ENCODE data around the gene GASK1A.
A peak's percentile ranks its signal among the peaks of the same experiment; 100 is the strongest.

GASK1A gene

DNA sequence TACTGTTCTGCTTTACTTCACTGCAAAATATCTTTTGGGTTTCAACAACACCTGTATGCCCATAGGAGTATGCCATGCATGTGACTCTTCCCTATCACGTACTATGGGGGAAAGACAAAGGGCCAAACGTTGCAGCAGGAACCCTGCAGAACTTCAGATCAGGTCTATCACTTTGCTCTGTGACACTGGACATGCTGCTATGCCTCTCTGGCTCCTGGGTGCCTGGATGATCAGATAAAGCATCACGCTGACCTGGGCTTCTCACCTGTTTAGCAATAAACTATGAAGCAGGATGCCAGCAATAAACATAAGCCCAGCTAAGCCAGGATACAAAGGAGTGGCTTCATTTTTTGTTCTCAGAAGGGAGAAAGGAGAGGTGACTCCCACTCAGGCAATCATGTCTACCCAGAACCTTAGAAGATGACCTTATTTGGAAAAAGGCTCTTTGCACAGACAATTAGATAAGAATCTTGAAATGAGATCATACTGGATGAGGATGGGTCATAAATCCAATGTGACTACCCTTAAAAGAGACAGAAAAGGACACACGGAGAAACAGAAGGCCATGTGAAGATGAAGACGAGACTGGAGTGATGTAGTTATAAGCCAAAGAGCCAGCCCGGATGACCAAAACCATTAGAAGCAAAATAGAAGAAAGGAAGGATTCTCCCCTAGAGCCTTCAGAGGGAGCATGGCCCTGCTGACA is 107.5 kb downstream of the GASK1A start:
- DNase-seq (no peak), ATAC-seq (replicated peaks) (no peak)
- H3K4me3 Mint-ChIP-seq, result no peak overlapping the region
- H3K27me3 Mint-ChIP-seq, result no peaks in the 10 kb centered on the region
- no peaks in the 10 kb centered on the region for H3K9me3 Mint-ChIP-seq
- peaks cover 0 to 8% of the 10 kb centered on the region in 2 donors for H3K4me1 Mint-ChIP-seq (ENCODE audit: low read depth in 2 of 2)
- no peaks in the 10 kb centered on the region for H3K36me3 Mint-ChIP-seq (ENCODE audit: insufficient read depth)
- no peak overlapping the region for H3K27ac Mint-ChIP-seq

DNA sequence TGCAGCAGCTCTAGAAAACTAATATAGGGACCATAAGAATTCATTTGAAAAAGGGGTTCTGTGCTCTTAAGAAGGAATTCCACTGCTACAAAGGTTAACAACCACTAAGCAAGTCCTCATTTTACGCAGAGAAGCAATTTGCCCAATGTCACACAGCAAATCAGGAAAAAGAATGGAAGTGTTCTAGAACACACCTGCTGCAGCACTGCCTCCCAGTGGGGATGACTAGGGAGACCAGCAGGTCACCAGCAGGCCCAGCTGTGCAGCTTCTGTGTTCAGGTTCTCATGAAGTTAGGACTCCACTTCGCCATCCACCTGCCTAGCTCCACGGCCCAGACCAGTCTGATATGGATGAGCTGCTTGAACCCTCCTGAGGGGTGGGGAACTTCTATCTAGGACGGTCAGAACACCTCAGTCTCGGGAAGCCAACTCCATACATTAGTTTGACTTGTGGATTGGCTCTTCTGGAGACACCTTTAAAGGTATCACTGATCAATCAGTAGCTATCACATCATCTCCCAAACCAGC is 108.2 kb downstream of the GASK1A start:
- DNase-seq, result no peak
- no peak for ATAC-seq (replicated peaks)
- no peak overlapping the region for H3K4me3 Mint-ChIP-seq
- no peaks in the 10 kb centered on the region for H3K27me3 Mint-ChIP-seq
- H3K36me3 Mint-ChIP-seq (ENCODE audit: insufficient read depth), result no peaks in the 10 kb centered on the region
- no peaks in the 10 kb centered on the region for H3K9me3 Mint-ChIP-seq
- H3K27ac Mint-ChIP-seq, result no peak overlapping the region
- peaks cover 0 to 8% of the 10 kb centered on the region in 2 donors for H3K4me1 Mint-ChIP-seq (ENCODE audit: low read depth in 2 of 2)

- no peaks in the 10 kb centered on the region for H3K36me3 Mint-ChIP-seq (ENCODE audit: insufficient read depth)
- H3K27ac Mint-ChIP-seq, result no peak overlapping the region
- no peaks in the 10 kb centered on the region for H3K9me3 Mint-ChIP-seq
- ATAC-seq (replicated peaks) (no peak), DNase-seq (no peak)
- H3K4me1 Mint-ChIP-seq (ENCODE audit: low read depth in 2 of 2), result peaks cover 5 to 9% of the 10 kb centered on the region in 2 donors
- H3K4me3 Mint-ChIP-seq, result no peak overlapping the region
- H3K27me3 Mint-ChIP-seq, result no peaks in the 10 kb centered on the region
These were observed 110.0 kb downstream of the GASK1A start for GRCh38 chr3:43089081-43089480.

DNA sequence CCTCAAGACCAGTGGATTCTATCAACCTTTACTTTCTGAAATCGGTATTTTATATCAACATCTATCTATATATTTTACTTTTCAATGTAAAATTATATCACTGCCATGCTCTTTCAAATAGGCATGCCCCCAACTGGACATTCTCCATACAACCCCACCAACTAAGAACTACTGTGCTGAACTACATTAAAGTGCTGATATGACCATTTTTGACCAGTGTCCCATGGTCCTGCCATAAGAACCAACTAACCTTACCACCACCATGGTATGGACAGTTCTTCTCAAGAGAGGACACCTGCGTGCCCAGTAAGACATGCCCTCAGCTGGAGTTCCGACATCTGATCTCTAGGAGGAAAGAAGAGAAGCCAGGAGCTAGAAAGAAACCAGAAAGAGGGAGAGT is 111.1 kb downstream of the GASK1A start:
- Mint-ChIP-seq H3K27me3 (no peaks in the 10 kb centered on the region), H3K27ac (no peak overlapping the region), H3K36me3 (ENCODE audit: insufficient read depth) (peaks cover 2% of the 10 kb centered on the region), H3K4me1 (ENCODE audit: low read depth in 2 of 2) (peaks cover 10 to 12% of the 10 kb centered on the region in 2 donors), H3K9me3 (no peaks in the 10 kb centered on the region), H3K4me3 (no peak overlapping the region)
- ATAC-seq (replicated peaks), result no peak
- no peak for DNase-seq

- Mint-ChIP-seq H3K9me3 (no peaks in the 10 kb centered on the region), H3K4me1 (ENCODE audit: low read depth in 2 of 2) (peaks cover 15 to 17% of the 10 kb centered on the region in 2 donors), H3K27ac (no peak overlapping the region), H3K4me3 (no peak overlapping the region), H3K27me3 (no peaks in the 10 kb centered on the region), H3K36me3 (ENCODE audit: insufficient read depth) (peaks cover 2% of the 10 kb centered on the region)
- ATAC-seq (replicated peaks), result no peak
- DNase-seq, result no peak
These were observed 112.4 kb downstream of the GASK1A start for GRCh38 chr3:43091481-43091880.

GRCh38 chr3:43093006-43093405 is 113.9 kb downstream of the GASK1A start:
- Mint-ChIP-seq H3K4me3 (no peak overlapping the region), H3K27me3 (no peaks in the 10 kb centered on the region), H3K27ac (no peak overlapping the region), H3K9me3 (no peaks in the 10 kb centered on the region), H3K4me1 (ENCODE audit: low read depth in 2 of 2) (peaks cover 15 to 17% of the 10 kb centered on the region in 2 donors), H3K36me3 (ENCODE audit: insufficient read depth) (peaks cover 2% of the 10 kb centered on the region)
- no peak for ATAC-seq (replicated peaks)
- no peak for DNase-seq

GRCh38 chr3:43093974-43094373 is 114.9 kb downstream of the GASK1A start:
- H3K4me1 Mint-ChIP-seq (ENCODE audit: low read depth in 2 of 2), result peaks cover 15 to 17% of the 10 kb centered on the region in 2 donors
- ATAC-seq (replicated peaks) (no peak), DNase-seq (no peak)
- H3K27me3 Mint-ChIP-seq, result no peaks in the 10 kb centered on the region
- peak overlapping the region in 1 of 2 donors; percentile 44 for H3K27ac Mint-ChIP-seq
- no peaks in the 10 kb centered on the region for H3K9me3 Mint-ChIP-seq
- H3K4me3 Mint-ChIP-seq, result no peak overlapping the region
- H3K36me3 Mint-ChIP-seq (ENCODE audit: insufficient read depth), result peaks cover 2% of the 10 kb centered on the region

- no peaks in the 10 kb centered on the region for H3K9me3 Mint-ChIP-seq
- H3K4me3 Mint-ChIP-seq, result no peak overlapping the region
- H3K27ac Mint-ChIP-seq, result no peak overlapping the region
- DNase-seq, result no peak
- no peak for ATAC-seq (replicated peaks)
- H3K36me3 Mint-ChIP-seq (ENCODE audit: insufficient read depth), result peaks cover 2% of the 10 kb centered on the region
- no peaks in the 10 kb centered on the region for H3K27me3 Mint-ChIP-seq
- peaks cover 15 to 17% of the 10 kb centered on the region in 2 donors for H3K4me1 Mint-ChIP-seq (ENCODE audit: low read depth in 2 of 2)
These were observed 115.3 kb downstream of the GASK1A start for GRCh38 chr3:43094381-43094780.

- ATAC-seq (replicated peaks) (no peak), DNase-seq (no peak)
- peaks cover 2% of the 10 kb centered on the region for H3K36me3 Mint-ChIP-seq (ENCODE audit: insufficient read depth)
- no peak overlapping the region for H3K4me3 Mint-ChIP-seq
- H3K27ac Mint-ChIP-seq, result no peak overlapping the region
- peaks cover 14 to 17% of the 10 kb centered on the region in 2 donors for H3K4me1 Mint-ChIP-seq (ENCODE audit: low read depth in 2 of 2)
- H3K27me3 Mint-ChIP-seq, result no peaks in the 10 kb centered on the region
- no peaks in the 10 kb centered on the region for H3K9me3 Mint-ChIP-seq
These were observed 115.7 kb downstream of the GASK1A start for GRCh38 chr3:43094851-43095250.

DNA sequence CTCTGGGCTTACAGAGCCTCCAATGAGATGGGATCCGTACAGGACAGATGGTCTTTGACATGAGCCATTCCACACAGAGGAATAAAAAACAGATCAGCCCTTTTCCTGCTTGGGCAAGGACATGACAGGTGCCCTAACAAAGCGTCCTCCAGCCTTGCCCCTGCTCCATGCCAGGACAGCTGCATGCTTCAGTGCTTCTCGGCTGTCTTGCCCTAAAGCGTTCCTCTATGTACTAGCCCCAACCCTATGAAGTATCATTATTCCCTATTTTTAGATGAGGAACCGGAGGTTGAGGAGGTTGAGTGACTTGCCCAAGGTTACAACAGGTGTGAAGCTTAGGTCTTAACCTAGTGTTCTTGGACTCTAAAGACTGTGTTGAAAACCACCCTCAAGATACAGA is 116.3 kb downstream of the GASK1A start:
- no peak overlapping the region for H3K4me3 Mint-ChIP-seq
- ATAC-seq (replicated peaks), result no peak
- peak overlapping the region in 1 of 2 donors; percentile 17 for H3K27ac Mint-ChIP-seq
- no peaks in the 10 kb centered on the region for H3K27me3 Mint-ChIP-seq
- H3K4me1 Mint-ChIP-seq (ENCODE audit: low read depth in 2 of 2), result peaks cover 12 to 17% of the 10 kb centered on the region in 2 donors
- no peaks in the 10 kb centered on the region for H3K9me3 Mint-ChIP-seq
- peaks cover 2% of the 10 kb centered on the region for H3K36me3 Mint-ChIP-seq (ENCODE audit: insufficient read depth)
- DNase-seq, result no peak

GRCh38 chr3:43096761-43097160 is 117.7 kb downstream of the GASK1A start:
- Mint-ChIP-seq H3K4me1 (ENCODE audit: low read depth in 2 of 2) (peaks cover 15 to 17% of the 10 kb centered on the region in 2 donors), H3K27me3 (no peaks in the 10 kb centered on the region), H3K27ac (peak overlapping the region in 1 of 2 donors; percentile 58), H3K4me3 (no peak overlapping the region), H3K9me3 (no peaks in the 10 kb centered on the region), H3K36me3 (ENCODE audit: insufficient read depth) (peaks cover 2% of the 10 kb centered on the region)
- ATAC-seq (replicated peaks) (no peak), DNase-seq (no peak)

GRCh38 chr3:43097400-43098080 is 118.4 kb downstream of the GASK1A start:
- peaks cover 15 to 17% of the 10 kb centered on the region in 2 donors for H3K4me1 Mint-ChIP-seq (ENCODE audit: low read depth in 2 of 2)
- ATAC-seq (replicated peaks) (no peak), DNase-seq (no peak)
- H3K27me3 Mint-ChIP-seq, result no peaks in the 10 kb centered on the region
- peak overlapping the region in 1 of 2 donors; percentile 41 for H3K27ac Mint-ChIP-seq
- no peak overlapping the region for H3K4me3 Mint-ChIP-seq
- H3K9me3 Mint-ChIP-seq, result no peaks in the 10 kb centered on the region
- H3K36me3 Mint-ChIP-seq (ENCODE audit: insufficient read depth), result peaks cover 2% of the 10 kb centered on the region

DNA sequence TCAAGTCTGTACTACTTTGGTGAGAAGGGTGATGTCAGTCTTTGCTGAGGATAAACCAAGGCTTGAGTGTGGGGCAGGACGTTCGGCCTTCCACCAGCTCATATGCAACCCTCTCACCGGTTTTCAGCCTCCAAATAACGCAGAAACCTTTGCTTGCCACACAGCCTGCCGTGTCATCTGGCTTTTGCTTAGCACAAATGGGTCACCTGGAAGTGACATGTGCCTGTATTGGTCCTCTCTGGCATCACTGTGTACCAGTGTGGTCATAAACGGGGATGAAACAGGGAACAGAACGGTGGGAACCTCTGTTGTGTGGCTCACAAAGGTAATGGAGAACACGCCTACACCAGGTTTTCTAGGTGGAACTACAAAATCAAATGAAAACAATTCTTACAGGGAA is 119.7 kb downstream of the GASK1A start:
- Mint-ChIP-seq H3K9me3 (no peaks in the 10 kb centered on the region), H3K27me3 (no peaks in the 10 kb centered on the region), H3K4me1 (ENCODE audit: low read depth in 2 of 2) (peaks cover 13 to 14% of the 10 kb centered on the region in 2 donors), H3K4me3 (no peak overlapping the region), H3K27ac (no peak overlapping the region), H3K36me3 (ENCODE audit: insufficient read depth) (peaks cover 2% of the 10 kb centered on the region)
- DNase-seq (no peak), ATAC-seq (replicated peaks) (no peak)

Data from effector memory CD8-positive, alpha-beta T cell (primary cell).